ENCODE measurements around the gene RAB3GAP2.
"Not testable (repeated sequence)": the region's sequence is repeated elsewhere in the genome, so short reads cannot be mapped to it uniquely, and the experiment has no call there.

RAB3GAP2 gene

DNA sequence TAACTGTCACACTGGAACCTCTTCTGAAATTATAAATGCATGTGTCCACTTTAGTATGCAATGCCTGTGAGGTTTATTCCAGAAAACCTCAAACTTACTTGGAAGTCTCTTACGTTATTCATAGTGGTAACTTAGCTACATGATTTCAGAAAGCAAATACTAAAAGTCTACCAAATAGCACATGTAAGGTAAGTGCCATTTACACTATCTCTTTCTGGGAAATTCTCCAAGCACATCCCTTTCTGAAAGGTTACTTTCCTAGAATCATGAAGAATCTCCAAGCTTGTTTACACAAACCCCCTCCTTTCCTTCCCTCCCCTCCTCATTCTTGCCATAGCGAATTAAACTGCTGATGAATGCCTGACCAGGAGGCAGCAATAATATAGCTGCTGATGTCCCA is 42.5 kb downstream of the RAB3GAP2 start:
- Mint-ChIP-seq H3K27ac (no peak overlapping the region), H3K4me1 (peaks cover 60% of the 10 kb centered on the region), H3K9me3 (no peaks in the 10 kb centered on the region), H3K36me3 (peaks cover 21% of the 10 kb centered on the region), H3K27me3 (no peaks in the 10 kb centered on the region), H3K4me3 (no peak overlapping the region)

DNA sequence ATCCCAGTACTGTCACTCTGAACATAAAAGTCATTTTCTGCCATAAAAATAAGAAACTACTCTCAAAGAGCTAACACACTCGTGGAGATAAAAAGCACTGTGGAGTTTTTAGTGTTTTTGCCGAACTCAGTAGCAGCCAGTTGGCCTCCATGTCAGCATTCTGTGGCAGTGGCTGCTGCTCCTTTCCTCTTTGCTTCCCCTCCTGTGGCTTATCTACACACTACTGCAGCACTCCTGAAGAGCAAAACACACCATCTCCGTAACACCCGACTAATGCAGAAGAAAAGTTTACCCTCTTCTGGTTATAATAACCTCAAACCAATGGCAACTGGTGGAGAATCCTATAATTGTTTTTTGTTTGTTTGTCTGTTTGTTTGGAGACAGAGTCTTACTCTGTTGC is 44.9 kb downstream of the RAB3GAP2 start:
- Mint-ChIP-seq H3K27ac (no peak overlapping the region), H3K4me3 (no peak overlapping the region), H3K9me3 (no peaks in the 10 kb centered on the region), H3K4me1 (peaks cover 79% of the 10 kb centered on the region), H3K27me3 (no peaks in the 10 kb centered on the region), H3K36me3 (peaks cover 19% of the 10 kb centered on the region)

DNA sequence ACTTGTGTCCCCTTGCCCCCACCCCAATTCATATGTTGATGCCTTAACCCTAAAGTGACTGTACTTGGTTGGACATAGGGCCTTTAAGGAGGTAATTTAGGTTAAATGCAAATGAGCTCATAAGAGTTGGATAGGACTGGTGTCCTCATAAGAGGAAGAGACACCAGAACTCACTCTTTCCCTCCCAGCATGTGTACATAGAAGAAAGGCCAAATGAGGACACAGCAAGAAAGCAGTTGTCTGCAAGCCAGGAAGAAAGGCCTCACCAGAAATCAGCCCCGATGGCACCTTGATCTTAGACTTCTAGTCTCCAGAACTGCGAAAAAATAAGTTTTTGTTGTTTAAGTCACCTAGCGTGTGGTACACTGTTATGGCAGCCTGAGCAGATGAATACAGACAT is 45.5 kb downstream of the RAB3GAP2 start:
- Mint-ChIP-seq H3K9me3 (no peaks in the 10 kb centered on the region), H3K4me1 (peaks cover 80% of the 10 kb centered on the region)

DNA sequence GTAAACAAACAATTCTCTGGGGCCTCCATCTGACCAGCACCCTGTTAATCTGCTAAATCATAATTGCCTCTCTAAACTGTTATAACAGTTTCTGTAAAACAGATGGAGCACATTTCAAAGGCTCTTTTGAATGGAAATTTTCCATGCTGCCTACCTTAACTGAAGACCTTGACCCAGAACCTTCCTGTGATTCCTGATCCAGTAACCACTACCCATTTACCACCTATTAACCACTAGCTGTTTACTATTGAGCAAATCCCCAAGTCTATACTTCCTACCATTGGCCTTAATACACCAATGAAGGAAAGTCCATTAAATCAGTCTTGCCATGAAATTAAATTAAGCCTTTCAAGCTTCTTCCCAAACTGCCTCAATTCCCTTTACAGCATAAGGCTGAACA is 46.3 kb downstream of the RAB3GAP2 start:
- H3K36me3 Mint-ChIP-seq, result peaks cover 12% of the 10 kb centered on the region
- H3K4me1 Mint-ChIP-seq, result peaks cover 73% of the 10 kb centered on the region
- no peaks in the 10 kb centered on the region for H3K27me3 Mint-ChIP-seq
- no peaks in the 10 kb centered on the region for H3K9me3 Mint-ChIP-seq
- no peak overlapping the region for H3K27ac Mint-ChIP-seq
- no peak overlapping the region for H3K4me3 Mint-ChIP-seq

More for the DNA sequence above, 45.5 kb downstream of the RAB3GAP2 start:
- H3K27ac Mint-ChIP-seq, result no peak overlapping the region
- peaks cover 19% of the 10 kb centered on the region for H3K36me3 Mint-ChIP-seq
- no peaks in the 10 kb centered on the region for H3K27me3 Mint-ChIP-seq
- H3K4me3 Mint-ChIP-seq, result no peak overlapping the region

DNA sequence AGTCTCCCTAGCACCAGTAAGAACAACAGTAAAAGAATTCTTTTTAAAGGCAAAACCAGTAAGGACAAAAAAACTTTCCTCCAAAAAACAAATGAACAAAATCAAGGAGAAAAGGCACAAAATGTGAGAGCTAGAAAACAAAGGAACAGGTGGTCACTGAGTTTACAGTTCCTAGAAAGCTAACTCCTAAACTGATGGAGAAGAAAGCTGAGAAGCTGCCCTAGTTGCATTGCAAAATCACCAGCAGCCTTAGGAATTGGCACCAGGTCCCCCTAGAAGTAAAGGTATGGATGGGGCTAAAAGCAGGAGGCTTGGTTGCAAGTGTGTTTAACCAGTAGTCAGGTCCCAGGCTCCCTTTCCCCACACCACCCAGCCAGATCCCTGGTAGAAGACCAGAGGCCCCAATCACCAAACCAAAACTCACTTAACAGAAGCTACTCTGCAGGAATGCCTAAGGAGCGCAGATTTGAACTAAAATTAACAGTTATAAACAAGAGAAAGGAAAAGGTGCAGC is 47.6 kb downstream of the RAB3GAP2 start:
- peaks cover 11% of the 10 kb centered on the region for H3K36me3 Mint-ChIP-seq
- no peaks in the 10 kb centered on the region for H3K9me3 Mint-ChIP-seq
- H3K4me3 Mint-ChIP-seq, result no peak overlapping the region
- H3K27me3 Mint-ChIP-seq, result no peaks in the 10 kb centered on the region
- peaks cover 75% of the 10 kb centered on the region for H3K4me1 Mint-ChIP-seq
- no peak overlapping the region for H3K27ac Mint-ChIP-seq

- no peak overlapping the region for H3K4me3 Mint-ChIP-seq
- no peak overlapping the region for H3K27ac Mint-ChIP-seq
- no peaks in the 10 kb centered on the region for H3K27me3 Mint-ChIP-seq
- H3K36me3 Mint-ChIP-seq, result peaks cover 11% of the 10 kb centered on the region
- peaks cover 81% of the 10 kb centered on the region for H3K4me1 Mint-ChIP-seq
- H3K9me3 Mint-ChIP-seq, result no peaks in the 10 kb centered on the region
Observed at GRCh38 chr1:220224033-220224432, 48.2 kb downstream of the RAB3GAP2 start.

DNA sequence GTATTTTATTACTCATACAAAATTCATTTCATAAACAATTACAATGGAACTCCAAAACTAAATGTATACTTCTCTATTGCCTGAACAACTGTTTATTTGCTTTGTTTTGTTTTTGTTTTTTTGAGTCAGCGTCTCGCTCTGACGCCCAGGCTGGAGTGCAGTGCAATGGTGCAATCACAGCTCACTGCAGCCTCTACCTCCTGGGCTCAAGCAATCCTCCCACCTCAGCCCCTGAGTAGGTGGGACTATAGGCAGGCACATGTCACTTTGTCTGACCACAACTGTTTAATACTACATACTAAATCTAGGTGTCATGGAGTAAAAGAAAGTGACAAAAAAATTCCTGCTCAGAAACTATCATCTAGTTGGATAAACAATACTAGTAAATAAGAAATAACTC is 49.3 kb downstream of the RAB3GAP2 start:
- peaks cover 3% of the 10 kb centered on the region for H3K36me3 Mint-ChIP-seq
- no peaks in the 10 kb centered on the region for H3K27me3 Mint-ChIP-seq
- no peaks in the 10 kb centered on the region for H3K9me3 Mint-ChIP-seq
- H3K27ac Mint-ChIP-seq, result peak overlapping the region; percentile 8
- peaks cover 73% of the 10 kb centered on the region for H3K4me1 Mint-ChIP-seq
- no peak overlapping the region for H3K4me3 Mint-ChIP-seq

DNA sequence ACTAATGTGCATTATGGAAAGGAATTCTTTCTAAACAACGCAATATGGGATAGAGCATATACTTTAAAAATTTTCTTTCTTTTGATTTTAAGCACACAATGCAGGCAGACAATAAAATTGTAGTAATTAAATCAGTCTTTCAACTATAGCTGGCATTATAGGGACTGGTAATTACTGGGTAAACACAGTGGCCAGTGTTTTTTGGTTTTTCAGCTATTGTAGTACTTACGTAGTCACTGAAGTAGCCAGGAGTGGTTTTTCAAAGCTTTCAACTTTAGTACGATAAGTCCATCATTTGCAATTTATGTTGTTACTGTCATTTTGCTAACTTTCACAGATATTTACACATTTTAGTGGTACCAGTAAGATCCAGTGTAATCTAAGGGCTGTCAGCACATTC is 50.6 kb downstream of the RAB3GAP2 start:
- H3K4me1 Mint-ChIP-seq, result peaks cover 71% of the 10 kb centered on the region
- H3K4me3 Mint-ChIP-seq, result no peak overlapping the region
- H3K9me3 Mint-ChIP-seq, result no peaks in the 10 kb centered on the region
- H3K27ac Mint-ChIP-seq, result no peak overlapping the region
- no peaks in the 10 kb centered on the region for H3K27me3 Mint-ChIP-seq
- peaks cover 2% of the 10 kb centered on the region for H3K36me3 Mint-ChIP-seq

GRCh38 chr1:220221269-220221668 is 51.0 kb downstream of the RAB3GAP2 start:
- no peaks in the 10 kb centered on the region for H3K27me3 Mint-ChIP-seq
- H3K4me3 Mint-ChIP-seq, result no peak overlapping the region
- no peak overlapping the region for H3K27ac Mint-ChIP-seq
- H3K9me3 Mint-ChIP-seq, result no peaks in the 10 kb centered on the region
- peaks cover 2% of the 10 kb centered on the region for H3K36me3 Mint-ChIP-seq
- H3K4me1 Mint-ChIP-seq, result peaks cover 68% of the 10 kb centered on the region

DNA sequence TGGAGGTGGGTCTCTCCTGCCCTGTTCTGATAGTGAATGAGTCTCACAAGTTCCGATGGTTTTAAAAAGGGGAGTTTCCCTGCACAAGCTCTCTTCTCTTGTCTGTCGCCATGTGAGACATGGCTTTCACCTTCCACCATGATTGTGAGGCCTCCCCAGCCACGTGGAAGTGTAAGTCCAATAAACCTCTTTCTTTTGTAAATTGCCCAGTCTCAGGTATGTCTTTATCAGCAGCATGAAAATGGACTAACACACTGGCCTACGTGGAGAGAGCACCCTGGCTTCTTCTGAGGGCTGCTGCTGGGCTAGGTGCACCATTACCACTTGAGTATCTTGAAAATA is 51.6 kb downstream of the RAB3GAP2 start:
- not testable (repeated sequence) for H3K4me3 Mint-ChIP-seq, H3K9me3 Mint-ChIP-seq, H3K27me3 Mint-ChIP-seq, H3K27ac Mint-ChIP-seq, H3K36me3 Mint-ChIP-seq
- peaks cover 62% of the 10 kb centered on the region for H3K4me1 Mint-ChIP-seq

DNA sequence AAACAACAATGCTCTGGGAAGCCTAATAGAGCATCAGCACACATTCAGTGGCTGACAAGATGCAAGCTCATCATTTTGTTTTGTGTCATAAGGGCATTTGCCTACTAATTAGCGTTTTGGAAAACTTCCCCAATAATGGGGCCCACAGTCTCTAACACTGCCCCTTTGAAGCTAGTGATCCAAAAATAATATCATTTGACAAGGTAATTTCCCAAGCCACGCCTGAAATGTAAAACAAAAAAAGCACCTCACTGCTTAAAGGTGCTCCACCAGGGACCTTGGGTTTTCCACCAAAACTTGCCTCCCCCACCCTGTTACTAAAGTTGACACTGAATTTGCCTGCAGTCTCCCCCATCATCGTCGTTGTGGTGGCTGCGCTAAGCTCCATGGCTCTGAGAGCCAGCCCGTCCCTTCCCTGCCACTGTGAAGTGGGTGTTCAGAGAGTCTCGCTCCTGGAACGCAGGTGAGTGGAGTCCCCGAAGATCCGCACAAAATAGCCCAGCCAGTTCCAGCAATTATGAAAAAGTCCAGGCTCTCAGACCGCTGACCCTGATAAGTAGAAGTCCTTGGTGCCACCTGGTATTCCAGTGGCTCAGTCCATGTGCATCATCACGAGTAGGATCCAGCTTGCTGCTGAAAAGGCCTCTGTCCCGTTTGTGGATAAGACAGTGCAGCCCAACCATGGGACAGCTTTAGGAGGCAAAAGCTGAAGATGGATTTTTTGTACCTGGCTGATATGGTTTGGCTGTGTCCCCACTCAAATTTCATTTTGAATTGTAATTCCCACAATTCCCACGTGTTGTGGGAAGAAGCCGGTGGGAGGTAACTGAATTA is 52.2 kb downstream of the RAB3GAP2 start:
- H3K27ac Mint-ChIP-seq, result no peak overlapping the region
- H3K27me3 Mint-ChIP-seq, result no peaks in the 10 kb centered on the region
- no peaks in the 10 kb centered on the region for H3K9me3 Mint-ChIP-seq
- H3K36me3 Mint-ChIP-seq, result peaks cover 2% of the 10 kb centered on the region
- H3K4me1 Mint-ChIP-seq, result peaks cover 57% of the 10 kb centered on the region
- H3K4me3 Mint-ChIP-seq, result no peak overlapping the region

DNA sequence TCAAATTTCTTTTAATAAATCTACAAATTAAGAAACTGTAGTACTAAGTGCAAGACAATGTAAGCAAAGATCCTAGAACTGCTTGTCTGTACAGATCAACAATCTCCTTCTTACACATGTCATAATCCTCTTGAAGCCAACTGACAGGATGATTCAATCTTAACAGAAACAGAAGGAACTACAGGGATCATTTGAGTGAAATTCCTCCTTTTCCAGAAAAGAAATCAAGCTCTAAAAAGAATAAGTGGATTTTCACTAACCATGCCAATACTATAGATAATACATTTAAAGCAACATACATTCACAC is 53.2 kb downstream of the RAB3GAP2 start:
- Mint-ChIP-seq H3K4me1 (peaks cover 47% of the 10 kb centered on the region), H3K36me3 (peaks cover 2% of the 10 kb centered on the region), H3K27ac (no peak overlapping the region), H3K9me3 (no peaks in the 10 kb centered on the region), H3K4me3 (no peak overlapping the region), H3K27me3 (no peaks in the 10 kb centered on the region)

DNA sequence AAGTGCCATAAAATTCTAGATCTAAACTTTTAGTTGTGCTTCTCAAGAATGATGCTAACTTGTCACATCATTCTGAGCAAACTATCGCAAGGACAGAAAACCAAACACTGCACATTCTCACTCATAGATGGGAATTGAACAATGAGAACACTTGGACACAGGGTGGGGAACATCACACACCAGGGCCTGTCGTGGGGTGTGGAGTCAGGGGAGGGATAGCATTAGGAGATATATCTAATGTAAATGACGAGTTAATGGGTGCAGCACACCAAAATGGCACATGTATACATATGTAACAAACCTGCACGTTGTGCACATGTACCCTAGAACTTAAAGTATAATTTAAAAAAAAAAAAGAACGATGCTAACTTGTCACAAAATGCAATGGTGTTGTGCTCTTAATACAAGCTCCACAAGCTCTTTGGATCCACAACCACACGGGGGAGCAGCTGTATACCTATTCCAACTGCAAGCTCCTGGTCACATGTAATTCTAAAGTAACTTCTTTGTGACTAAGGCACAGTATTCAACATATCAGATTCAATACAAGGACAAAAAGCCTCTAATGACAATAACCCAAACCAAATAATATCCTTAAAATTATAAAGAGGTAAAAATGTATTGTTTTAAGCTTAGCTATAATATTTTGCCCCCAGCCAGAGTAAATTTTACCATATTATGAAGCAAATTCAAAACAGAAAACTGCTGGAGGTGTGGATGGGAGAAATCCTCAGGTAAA is 53.7 kb downstream of the RAB3GAP2 start:
- not testable (repeated sequence) for H3K27me3 Mint-ChIP-seq, H3K27ac Mint-ChIP-seq, H3K4me3 Mint-ChIP-seq, H3K36me3 Mint-ChIP-seq, H3K9me3 Mint-ChIP-seq
- peaks cover 46% of the 10 kb centered on the region for H3K4me1 Mint-ChIP-seq

- H3K4me1 Mint-ChIP-seq, result peaks cover 35% of the 10 kb centered on the region
- no peaks in the 10 kb centered on the region for H3K9me3 Mint-ChIP-seq
- H3K36me3 Mint-ChIP-seq, result peaks cover 6% of the 10 kb centered on the region
- no peak overlapping the region for H3K27ac Mint-ChIP-seq
- no peaks in the 10 kb centered on the region for H3K27me3 Mint-ChIP-seq
- H3K4me3 Mint-ChIP-seq, result no peak overlapping the region
Observed at GRCh38 chr1:220217383-220217988, 54.8 kb downstream of the RAB3GAP2 start.

GRCh38 chr1:220213382-220213983 is 58.8 kb downstream of the RAB3GAP2 start:
- no peaks in the 10 kb centered on the region for H3K9me3 Mint-ChIP-seq
- peaks cover 16% of the 10 kb centered on the region for H3K4me1 Mint-ChIP-seq
- no peak overlapping the region for H3K27ac Mint-ChIP-seq
- peaks cover 21% of the 10 kb centered on the region for H3K36me3 Mint-ChIP-seq
- no peaks in the 10 kb centered on the region for H3K27me3 Mint-ChIP-seq
- H3K4me3 Mint-ChIP-seq, result no peak overlapping the region

GRCh38 chr1:220207411-220207810 is 64.8 kb downstream of the RAB3GAP2 start:
- Mint-ChIP-seq H3K9me3 (no peaks in the 10 kb centered on the region), H3K36me3 (peaks cover 40% of the 10 kb centered on the region), H3K27ac (no peak overlapping the region), H3K27me3 (no peaks in the 10 kb centered on the region), H3K4me3 (no peak overlapping the region), H3K4me1 (no peaks in the 10 kb centered on the region)

All from activated naive CD4-positive, alpha-beta T cell treated with anti-CD3 and anti-CD28 coated beads, Interleukin-2, amount 50 U/mL, for 24 hours (primary cell).